GM12892 (cell line): Measurements from ENCODE around the gene ABLIM1.

ENCODE experiments used
- POLR2A ChIP-seq: IDR thresholded peaks from 2 replicates; pipeline ENCODE4 v1.6.1; 2011; ENCODE audit warnings: low read depth, low read length, control low read depth
- POLR2AphosphoS5 ChIP-seq: IDR thresholded peaks from 2 replicates; pipeline ENCODE4 v1.6.1; 2011; ENCODE audit warnings: low read depth, low read length, control low read depth
- TAF1 ChIP-seq: IDR thresholded peaks from 2 replicates; pipeline ENCODE4 v1.6.1; 2011; ENCODE audit warnings: low read depth, mild to moderate bottlenecking, control low read depth, low read length, borderline replicate concordance

GRCh38 chr10:114418109-114418508 is 240.0 kb downstream of the ABLIM1 start:
- TF ChIP-seq POLR2A (no peak), POLR2AphosphoS5 (no peak), TAF1 (no peak)
